Body of pancreas (tissue), 4 donors: ENCODE results near the gene ARFRP1.

ENCODE experiments used
- CTCF ChIP-seq, 7 experiments: fragments of 450-650 bp in 4 of 7; fragments of 200-600 bp in 3 of 7; sonication (generic) in 3 of 7; IDR thresholded peaks; one replicate each; pipeline ENCODE4 v1.5.1; 2016 to 2019; ENCODE audit warnings: antibody characterized with exemption in 7 of 7
- POLR2A ChIP-seq, 3 donors: fragments of 450-650 bp; IDR thresholded peaks; one replicate each; pipeline ENCODE4 v1.6.1; 2016; ENCODE audit warnings: antibody characterized with exemption in 3 of 3, mild to moderate bottlenecking in 2 of 3

- TF ChIP-seq CTCF (IDR thresholded peaks at IDR 0.05) (peak in 3 of 7 experiments; percentile 27 to 40 (median 35)), POLR2A (IDR thresholded peaks at IDR 0.05) (peak in 2 of 3 donors; percentile 56 to 57)
Observed at GRCh38 chr20:63657937-63658748, 49.6 kb downstream of the ARFRP1 start, which contains the start of gene RTEL1.
